DMS53 treated with DMSO at 0.1 percent for 48 hours (cell line): ENCODE measurements around the gene INTS7.
"Not testable (repeated sequence)": the region's sequence is repeated elsewhere in the genome, so short reads cannot be mapped to it uniquely, and the experiment has no call there.

Source experiments
- DNase-seq: peaks from one replicate; lab custom pipeline; 2025; ENCODE audit not compliant: unreplicated experiment; lab: John Stamatoyannopoulos, UW

Gene INTS7

DNA sequence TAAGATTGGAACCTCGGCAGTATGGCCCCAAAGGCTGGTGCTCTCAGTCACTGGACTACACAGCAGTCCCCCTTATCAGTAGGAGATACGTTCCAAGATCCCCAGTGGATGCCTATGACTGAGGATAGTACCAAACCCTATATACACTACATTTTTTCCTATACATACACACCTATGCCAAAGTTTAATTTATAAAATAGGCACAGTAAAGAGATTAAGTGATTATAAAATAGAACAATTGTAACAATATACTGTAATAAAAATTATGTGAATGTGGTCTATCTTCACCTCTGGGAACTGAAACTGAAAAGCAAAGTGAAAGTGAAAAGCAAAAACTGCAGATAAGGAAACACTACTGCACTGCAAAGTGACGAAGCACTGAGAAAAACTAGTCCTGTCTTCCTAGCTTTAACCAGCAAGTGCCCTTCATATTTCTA lies 96.8 kb downstream of the INTS7 start:
- no peak for DNase-seq

DNA sequence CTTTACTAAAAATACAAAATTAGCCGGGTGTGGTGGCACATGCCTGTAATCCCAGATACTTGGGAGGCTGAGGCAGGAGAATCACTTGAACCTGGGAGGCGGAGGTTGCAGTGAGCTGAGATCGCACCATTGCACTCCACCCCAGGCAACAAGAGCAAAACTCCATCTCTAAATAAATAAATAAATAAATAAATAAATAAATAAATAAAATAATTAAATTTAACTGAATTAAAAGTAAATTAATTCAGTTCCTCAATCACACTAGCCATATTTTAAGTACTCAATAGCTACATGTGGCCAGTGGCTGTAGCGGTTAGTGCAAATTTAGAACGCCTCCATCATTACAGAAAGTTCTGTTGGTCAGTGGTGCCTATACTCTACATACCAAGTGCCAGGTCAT lies 97.9 kb downstream of the INTS7 start:
- DNase-seq = not testable (repeated sequence)

DNA sequence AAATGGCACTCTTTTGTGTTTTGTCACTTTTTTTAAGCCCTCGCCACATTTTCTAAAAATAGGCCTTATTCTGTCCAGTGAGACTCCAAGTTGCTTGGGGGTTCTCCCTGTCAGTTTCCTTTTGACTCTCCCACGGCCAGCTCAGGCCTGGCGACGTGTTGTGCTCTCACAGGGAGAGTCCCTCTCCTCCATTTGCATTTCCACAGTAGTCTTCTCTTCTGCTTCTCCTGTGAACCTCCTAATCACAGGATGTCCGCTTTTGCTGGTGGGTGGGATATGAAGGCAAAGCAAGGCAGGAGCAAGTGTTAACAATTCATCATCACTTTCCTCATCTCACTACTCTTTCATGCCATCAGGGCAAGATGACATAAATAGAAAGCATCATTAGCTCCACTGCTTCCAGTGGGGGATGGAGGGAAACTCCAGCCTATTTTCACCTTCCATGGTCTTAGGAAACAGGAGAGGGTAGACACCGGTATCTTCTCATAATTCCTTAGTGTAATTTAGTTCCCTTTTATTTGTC lies 99.8 kb downstream of the INTS7 start:
- DNase-seq = no peak

DNA sequence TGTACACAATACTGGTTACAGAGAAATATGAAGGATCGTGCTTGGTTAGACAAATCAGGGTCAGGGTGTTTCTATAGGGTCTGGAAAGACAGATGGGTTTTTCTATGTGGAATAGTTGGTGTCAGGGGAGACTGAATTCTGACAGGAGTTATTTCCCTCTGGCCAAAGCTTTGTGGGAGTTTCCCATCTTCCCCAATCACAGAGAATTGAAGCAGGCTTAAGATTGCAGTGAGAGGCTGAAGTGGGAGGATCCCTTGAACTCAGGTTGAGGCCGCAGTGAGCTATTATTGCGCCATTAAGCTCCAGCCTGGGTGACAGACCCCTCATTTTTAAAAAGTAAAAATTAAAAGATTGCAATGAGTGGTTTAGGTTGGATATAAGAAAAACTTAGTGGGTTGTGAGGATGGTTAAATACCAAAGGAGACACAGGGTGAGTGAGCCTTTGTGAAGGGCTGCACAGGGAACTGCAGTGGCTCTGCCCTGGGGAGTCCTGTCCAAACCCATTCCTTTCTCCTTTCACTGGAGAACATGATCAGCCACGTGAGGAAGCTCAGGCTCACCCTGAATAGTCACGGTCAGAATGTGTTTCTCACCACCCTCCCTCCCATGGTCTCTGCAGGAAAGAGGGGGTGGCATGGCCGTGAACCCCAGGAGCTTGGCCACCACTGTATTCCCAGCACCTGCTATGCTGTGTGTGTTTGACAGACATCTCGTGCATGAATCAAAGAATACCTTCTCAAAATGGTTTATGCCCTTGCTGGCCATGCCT lies 101.2 kb downstream of the INTS7 start:
- DNase-seq = no peak

DNA sequence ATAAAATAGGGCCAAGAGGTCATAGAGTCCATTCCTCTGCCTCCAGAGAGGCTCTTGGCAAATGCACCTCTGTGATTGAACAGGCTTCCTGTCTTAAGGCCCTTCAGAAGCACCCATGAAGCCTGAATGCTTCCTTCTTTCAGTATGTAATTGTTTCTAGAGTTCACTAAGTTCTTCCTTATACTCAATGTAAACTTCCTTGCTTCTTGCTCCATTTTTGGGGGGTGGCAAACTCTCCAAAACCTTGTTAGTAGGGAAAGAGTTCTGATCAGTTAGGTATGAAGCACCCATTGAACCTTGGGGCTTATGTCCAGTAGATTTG lies 102.5 kb downstream of the INTS7 start:
- DNase-seq = no peak

DNA sequence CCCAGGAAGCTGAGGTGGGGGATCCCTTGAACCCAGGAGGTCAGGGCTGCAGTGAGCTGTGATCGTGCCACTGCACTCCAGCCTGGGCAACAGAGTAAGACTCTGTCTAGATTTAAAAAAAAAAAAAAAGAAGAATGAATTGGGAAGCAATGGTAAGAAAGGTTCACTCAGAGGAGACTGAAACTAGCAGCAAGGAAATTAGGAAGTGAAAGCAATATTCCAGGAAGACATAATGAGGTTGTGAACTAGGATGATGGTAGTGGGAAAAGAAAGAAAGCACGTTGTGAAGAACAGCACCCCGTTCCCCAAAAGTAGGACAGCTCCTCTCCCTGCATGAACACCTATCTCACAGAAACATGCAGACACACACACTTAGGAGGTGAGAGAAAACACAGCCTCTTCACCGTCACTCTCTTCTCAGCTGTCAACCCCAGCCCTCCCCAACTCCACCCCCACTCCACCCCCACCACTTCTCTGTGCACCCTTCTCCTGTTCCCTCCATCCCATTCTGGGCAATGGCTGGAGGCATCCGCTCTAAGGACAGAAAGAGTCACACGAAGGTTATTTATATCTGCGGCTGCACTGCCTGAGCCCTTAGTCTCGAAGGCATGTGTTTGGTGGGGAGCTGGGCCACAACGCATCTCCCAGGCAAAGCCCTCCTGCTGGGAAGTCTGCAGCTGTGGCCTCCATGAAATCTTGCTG lies 103.0 kb downstream of the INTS7 start:
- DNase-seq = no peak

DNA sequence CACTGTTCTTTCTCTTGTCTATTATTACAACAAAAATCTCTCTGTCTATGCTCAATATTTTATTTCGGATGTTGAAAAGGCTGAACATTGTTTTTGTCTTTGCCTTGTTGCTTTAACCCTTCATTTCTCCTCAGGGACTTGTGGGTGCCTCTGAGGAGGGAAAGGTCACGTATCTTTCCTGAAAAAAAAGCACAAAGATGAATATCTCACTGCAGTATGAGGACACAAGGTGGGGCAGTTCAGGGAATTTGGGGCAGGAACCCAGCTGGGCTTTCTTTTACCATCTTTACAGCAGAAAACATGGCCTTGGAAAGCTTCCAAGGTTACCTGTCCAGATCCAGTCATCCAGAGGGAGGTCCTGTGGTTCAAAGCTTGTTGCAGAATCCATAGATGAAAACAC lies 105.7 kb downstream of the INTS7 start:
- no peak for DNase-seq

DNA sequence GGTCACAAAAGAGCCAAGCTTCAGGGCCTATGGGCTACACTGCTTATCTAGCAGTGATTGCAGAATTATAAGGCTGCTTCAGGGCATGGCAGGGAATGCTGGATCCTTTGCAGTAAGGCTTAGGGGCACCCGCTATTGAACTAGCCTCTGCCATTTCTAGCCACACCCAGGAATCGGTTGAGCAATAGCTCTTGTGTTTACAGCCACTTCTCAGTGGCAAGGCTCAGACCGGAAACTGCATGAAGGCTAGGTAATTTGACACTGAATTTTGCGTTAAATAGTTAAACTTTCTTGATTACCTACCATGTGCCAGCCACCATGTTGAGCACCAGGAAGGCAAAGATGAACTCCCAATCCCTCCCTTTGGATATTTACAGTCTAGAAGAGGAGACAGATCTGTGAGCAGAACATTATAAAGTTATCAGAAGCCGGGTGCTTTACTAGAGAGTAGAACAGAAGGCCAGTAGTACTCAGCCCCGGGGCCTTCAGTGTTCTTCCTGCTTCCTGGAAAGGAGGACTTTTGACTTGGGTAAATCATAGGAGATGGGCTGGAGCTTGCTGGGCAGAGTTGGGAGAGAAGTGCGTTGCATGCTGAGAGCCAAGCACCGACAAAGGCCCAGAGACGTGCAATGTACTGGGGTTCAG lies 106.2 kb downstream of the INTS7 start:
- DNase-seq = peak; percentile 74

DNA sequence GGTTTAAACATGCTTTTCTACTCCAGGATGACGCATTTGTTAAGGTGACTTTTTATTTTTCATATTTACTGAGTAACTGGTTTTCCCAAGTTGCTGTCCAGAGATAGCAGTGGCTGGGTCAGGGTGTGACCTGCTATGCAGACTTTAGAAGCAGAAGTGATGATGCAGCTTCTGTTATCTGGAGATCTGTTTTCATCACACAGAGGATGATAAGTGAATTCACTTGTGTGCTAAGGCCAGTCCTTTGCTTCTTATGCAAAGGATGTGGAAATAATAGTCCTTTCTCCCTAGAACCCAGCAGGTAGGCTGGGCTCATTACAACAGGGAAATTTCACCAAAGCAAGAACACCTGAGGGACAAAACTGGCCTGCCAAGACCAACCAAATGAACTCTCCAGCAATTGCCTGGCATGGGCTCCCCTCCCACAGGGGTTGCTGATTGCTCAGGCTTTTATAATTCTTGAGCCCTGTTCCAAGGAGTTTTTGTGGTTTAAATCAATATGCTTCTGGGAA lies 107.0 kb downstream of the INTS7 start:
- DNase-seq = no peak

DNA sequence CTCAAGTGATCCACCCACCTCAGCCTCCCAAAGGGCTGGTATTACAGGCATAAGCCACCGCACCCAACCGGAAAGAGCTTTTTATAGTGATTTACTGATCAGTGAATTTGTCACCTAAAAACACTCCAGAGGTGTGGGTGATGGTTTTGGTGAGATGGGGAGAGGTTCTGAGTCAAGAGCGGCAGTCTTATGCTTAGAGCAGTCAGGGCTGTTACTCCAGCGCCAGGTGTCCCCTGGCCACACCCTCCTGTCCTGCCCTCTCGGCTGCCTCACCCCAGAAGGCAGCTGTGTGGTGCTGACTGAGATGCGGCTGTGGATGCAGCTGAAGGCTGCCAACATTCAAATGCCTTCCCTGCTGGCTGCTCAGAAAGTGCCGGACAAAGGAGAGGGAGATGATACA lies 110.3 kb downstream of the INTS7 start:
- DNase-seq = peak; percentile 77

DNA sequence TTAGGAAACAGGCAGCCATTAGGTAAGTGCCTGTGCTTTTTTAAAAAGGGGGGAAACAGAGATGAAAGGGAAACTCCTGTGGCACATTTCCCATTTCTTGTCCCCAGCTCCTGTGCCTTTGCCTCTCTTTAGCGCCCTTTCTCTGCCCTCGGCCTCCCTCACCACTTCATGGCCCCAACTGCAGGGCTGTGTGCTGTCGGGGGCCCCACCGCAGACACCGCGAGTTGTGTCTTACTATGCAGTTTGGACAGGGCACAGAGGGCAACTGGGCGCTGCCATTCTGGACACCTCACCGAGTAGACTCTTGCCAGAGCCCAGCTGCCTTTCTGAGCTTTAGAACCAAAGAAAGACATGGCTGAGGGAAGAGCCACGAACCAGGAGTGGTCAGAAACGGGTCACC lies 111.1 kb downstream of the INTS7 start:
- DNase-seq = no peak

DNA sequence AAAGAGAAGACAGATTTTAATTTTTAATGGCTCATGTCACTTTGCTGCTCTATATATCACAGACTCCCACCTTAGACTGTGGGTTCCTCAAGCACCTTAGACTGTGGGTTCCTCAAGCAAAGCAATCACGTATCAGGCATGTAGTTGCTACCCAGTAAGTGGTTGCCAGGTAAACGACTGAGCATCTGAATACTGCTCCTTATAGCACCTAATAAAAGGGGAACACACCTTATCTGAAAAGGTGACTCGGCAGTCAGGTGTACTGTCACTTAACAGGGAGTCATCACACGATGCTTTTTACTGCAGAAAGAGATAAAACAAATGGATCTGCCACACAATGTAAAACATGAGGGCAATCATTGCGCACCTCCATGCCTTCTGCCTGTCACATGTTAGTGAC lies 112.3 kb downstream of the INTS7 start:
- DNase-seq = no peak

DNA sequence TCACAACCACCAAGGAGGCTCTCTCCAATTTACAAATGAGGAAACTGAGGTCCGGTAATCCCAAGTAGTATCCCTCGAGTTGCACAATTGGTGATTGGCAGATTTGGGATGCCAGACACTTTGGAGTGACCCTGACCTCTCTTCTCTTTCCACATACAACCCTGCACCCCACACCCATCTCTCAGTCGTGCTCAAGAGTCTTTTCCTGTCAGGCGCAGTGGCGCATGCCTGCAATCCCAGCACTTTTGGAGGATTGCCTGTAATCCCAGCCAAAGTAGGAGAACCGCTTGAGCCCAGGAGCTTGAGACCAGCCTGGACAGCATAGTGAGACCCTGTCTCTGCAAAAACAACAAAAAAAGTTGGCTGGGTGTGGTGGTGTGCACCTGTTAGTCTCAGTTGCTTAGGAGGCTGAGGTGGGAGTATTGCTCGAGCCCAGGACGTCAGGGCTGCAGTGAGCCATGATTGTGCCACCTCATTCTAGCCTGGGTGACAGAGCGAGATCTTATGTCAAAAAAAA lies 113.7 kb downstream of the INTS7 start:
- no peak for DNase-seq

DNA sequence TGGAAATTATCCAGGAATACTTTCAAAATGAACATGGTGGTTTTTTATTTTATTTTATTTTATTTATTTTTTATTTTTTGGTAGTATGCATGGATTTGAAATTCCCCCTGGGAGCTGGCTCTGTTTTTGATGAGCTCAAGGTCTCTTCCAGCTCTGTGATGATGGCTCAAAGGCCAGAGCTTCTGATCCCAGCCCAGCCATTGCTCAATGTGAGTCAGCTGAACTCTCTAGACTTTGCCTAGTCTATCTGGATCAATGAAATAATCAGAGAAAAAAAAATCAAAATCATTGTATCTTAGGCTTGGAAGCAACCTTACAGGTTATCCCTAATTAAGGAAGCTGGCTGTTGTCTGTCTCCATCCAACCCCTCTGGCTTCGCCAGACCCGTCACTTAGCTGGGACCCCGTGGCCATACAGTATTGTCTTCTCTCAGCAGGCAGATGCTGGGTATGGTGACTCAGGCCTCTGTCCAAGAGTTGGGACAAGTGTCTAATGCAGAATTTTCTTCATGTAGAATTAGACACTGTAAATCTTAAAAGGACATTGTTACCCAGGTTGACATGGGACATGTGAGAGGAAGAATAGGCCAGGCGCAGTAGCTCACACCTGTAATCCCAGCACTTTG lies 114.6 kb downstream of the INTS7 start:
- DNase-seq = no peak

DNA sequence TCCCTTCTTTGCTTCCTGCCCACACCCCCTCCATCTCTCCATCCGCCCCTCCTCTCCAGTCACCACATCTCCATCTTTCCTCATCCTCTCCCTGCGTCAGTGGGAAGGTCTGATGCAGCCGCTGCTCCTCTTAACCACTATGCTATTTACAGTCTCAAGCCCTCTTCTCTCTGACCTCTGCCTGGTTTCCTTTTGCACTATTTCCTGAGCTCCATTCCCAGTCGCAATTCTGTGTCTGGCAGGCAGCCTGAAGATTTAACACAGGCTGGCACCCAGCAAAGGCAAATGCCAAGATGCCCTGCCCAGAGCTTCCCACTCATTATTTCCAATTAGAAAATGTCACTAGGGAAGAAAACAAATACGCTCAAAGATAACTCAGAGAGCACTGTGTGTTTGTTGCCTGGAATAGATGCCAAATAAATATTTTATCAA lies 115.2 kb downstream of the INTS7 start:
- DNase-seq = no peak

DNA sequence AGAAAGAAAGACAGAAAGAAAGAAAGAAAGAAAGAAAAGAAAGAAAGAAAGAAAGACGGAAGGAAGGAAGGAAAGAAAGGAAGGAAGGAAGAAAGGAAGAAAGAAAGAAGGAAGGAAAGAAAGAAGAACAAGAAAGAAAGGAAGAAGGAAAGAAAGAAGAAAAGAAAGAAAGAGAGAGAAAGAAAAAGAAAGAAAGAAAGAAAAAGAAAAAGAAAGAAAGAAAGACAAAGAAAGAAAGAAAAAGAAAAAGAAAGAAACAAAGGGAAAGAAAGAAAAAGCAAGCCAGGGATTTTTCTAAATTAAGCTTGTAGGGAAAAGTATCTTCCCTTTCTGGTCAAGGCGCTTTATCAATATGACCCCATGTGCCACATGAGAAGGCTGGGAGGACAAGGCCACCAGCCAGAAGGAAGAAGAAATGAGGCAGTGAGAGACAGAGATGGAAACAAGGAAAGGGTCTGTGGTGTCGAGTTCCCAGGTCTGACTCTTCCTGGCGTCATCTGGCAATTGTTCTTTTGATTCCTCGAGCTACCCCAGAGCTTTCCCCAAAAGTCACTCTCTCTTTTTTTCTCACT lies 116.4 kb downstream of the INTS7 start:
- DNase-seq = no peak

DNA sequence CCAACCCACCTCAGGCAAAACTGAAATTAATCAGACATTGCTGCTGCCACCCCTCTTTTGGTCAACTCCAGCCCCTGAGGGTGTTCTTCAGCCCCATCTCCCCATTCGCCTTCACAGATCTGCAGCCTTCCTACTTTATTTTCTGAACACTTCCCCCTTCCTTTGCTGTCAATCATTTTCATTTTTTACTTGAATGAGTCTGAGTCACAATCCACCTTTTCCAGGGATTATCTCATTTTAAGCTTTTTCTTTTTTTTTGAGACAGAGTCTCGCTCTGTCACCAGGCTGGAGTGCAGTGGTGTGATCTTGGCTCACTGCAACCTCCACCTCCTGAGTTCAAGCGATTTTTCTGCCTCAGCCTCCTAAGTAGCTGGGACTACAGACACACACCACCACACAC lies 118.9 kb downstream of the INTS7 start:
- not testable (repeated sequence) for DNase-seq

DNA sequence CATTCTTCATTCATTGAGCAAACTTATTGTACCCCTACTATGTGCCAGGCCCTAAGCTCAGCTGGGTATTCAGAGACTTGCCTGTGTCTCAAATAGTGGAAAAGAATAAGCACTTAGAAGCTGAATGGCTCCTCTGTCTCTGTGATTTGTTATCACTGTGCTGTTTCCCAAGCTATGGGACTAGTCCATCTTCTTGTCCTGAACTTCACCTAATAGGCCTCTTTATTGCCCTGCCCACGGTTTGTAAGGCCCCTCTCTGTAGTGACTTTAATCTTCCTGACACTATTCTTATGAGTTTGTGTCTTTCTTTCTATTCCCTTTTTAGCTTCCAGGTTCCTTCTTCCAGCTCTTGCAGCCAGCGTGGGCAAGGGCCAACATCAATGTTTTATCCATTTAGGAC lies 119.4 kb downstream of the INTS7 start:
- no peak for DNase-seq

DNA sequence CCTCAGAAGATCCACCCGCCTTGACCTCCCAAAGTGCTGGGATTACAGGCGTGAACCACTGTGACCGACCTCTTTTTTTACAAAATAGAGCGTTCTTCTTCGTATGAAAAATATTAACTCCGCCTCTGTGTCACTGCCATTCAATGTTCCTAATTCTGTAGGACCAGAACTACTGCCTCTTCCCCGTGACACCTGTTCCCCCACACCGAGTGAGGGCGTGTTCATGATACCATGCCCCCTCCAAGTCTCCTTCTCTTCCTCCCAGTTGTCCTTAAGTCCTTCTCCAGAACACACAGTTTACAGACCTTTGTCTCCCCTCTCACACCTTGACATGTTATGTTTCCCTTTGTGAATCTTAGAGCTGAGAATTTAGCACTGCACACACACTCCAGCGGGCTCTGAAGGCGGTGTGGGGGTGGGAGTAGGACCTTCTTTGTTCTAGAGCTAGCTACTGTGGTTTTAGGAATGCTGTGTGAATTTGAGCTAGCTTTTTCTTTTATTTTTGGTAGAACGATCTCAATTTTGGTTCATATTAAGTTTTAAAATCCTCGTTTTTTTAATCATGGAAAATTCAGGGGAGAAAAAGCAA lies 122.4 kb downstream of the INTS7 start:
- DNase-seq = no peak

DNA sequence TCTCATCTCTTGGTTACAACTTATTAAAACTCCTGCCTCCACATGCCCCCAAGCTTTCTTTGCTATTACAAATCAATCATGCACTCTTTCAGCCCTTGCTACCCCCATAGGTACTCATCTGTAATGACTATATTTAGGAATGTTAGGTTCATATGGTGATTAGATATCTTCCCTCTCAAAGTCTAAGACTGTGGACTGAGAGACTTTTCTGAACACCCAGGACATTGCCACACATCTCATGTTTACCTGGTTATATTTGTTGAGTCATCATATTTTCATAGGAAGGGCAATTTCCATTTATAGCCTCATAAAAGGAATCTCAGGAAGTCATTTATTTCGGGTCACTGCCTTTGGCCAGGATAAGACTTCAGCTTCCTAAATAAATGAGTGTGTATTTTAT lies 123.3 kb downstream of the INTS7 start:
- DNase-seq = no peak
